CD4-positive, alpha-beta T cell treated with Interleukin-17A for 4 hours (primary cell): ENCODE measurements around the gene TC2N.
A peak's percentile ranks its signal among the peaks of the same experiment; 100 is the strongest.
"Not testable (repeated sequence)": the region's sequence is repeated elsewhere in the genome, so short reads cannot be mapped to it uniquely, and the experiment has no call there.

Experiments
- DNase-seq: peaks from one replicate; pipeline ENCODE4 v3.0.0-alpha.2; 2020; ENCODE audit warnings: mixed read lengths

The TC2N gene

GRCh38 chr14:91867316-91867988, at the start of gene TC2N:
TSS of gene TC2N (minus strand) at chr14:91867536. CDS start at chr14:91813769, 53,767 bp downstream.
- DNase-seq, result peak; percentile 70

- DNase-seq, result no peak
Measured at GRCh38 chr14:91912035-91912434, 44.7 kb upstream of the TC2N start.

GRCh38 chr14:91911474-91912032, 44.2 kb upstream of the TC2N start:
- peak; percentile 67 for DNase-seq

GRCh38 chr14:91910196-91910595, 42.9 kb upstream of the TC2N start:
- no peak for DNase-seq

GRCh38 chr14:91906374-91906773, 39.0 kb upstream of the TC2N start:
- DNase-seq, result no peak

GRCh38 chr14:91904956-91905645, 37.8 kb upstream of the TC2N start:
- no peak for DNase-seq

GRCh38 chr14:91904483-91904882, 37.1 kb upstream of the TC2N start:
- no peak for DNase-seq

GRCh38 chr14:91903070-91903469, 35.7 kb upstream of the TC2N start:
- no peak for DNase-seq

- no peak for DNase-seq
Measured at GRCh38 chr14:91902336-91902735, 35.0 kb upstream of the TC2N start.

GRCh38 chr14:91901449-91902226, 34.3 kb upstream of the TC2N start:
- no peak for DNase-seq

- no peak for DNase-seq
Measured at GRCh38 chr14:91899806-91900205, 32.5 kb upstream of the TC2N start.

- DNase-seq, result no peak
Measured at GRCh38 chr14:91899213-91899612, 31.9 kb upstream of the TC2N start.

- DNase-seq, result no peak
Measured at GRCh38 chr14:91898372-91898771, 31.0 kb upstream of the TC2N start.

- not testable (repeated sequence) for DNase-seq
Measured at GRCh38 chr14:91897716-91898115, 30.4 kb upstream of the TC2N start.

- DNase-seq, result no peak
Measured at GRCh38 chr14:91897106-91897701, 29.9 kb upstream of the TC2N start.

- DNase-seq, result no peak
Measured at GRCh38 chr14:91896419-91896818, 29.1 kb upstream of the TC2N start.

- DNase-seq, result peak; percentile 47
Measured at GRCh38 chr14:91893669-91894068, 26.3 kb upstream of the TC2N start.

GRCh38 chr14:91893007-91893406, 25.7 kb upstream of the TC2N start:
- DNase-seq, result peak; percentile 44

GRCh38 chr14:91891721-91892220, 24.4 kb upstream of the TC2N start:
- DNase-seq, result no peak

- no peak for DNase-seq
Measured at GRCh38 chr14:91891101-91891500, 23.8 kb upstream of the TC2N start.

- peak; percentile 33 for DNase-seq
Measured at GRCh38 chr14:91890291-91890749, 23.0 kb upstream of the TC2N start.

GRCh38 chr14:91889477-91890211, 22.3 kb upstream of the TC2N start:
- DNase-seq, result peak; percentile 39
